GM15510 (cell line): ENCODE results near the gene SLC6A1.

Experiments used
- POLR2A ChIP-seq: IDR thresholded peaks from 3 replicates; pipeline ENCODE4 v1.6.1; 2011; ENCODE audit warnings: borderline replicate concordance; ENCODE audit not compliant: insufficient read length; ENCODE audit errors: extremely low read depth

SLC6A1 gene

GRCh38 chr3:10981031-10981430 lies 11.5 kb upstream of the SLC6A1 start:
- TF ChIP-seq POLR2A: no peak

GRCh38 chr3:10981961-10982360 lies 10.6 kb upstream of the SLC6A1 start:
- TF ChIP-seq POLR2A: no peak

- no peak for TF ChIP-seq POLR2A
These were observed 9.8 kb upstream of the SLC6A1 start for GRCh38 chr3:10982782-10983181.

GRCh38 chr3:10983219-10983916 lies 9.2 kb upstream of the SLC6A1 start:
- TF ChIP-seq POLR2A: no peak

- TF ChIP-seq POLR2A: no peak
These were observed 8.1 kb upstream of the SLC6A1 start for GRCh38 chr3:10984371-10984896.

- TF ChIP-seq POLR2A: no peak
These were observed 7.4 kb upstream of the SLC6A1 start for GRCh38 chr3:10985181-10985580.

- TF ChIP-seq POLR2A: no peak
These were observed 6.0 kb upstream of the SLC6A1 start for GRCh38 chr3:10986592-10986991.

GRCh38 chr3:10988001-10988665 lies 4.4 kb upstream of the SLC6A1 start:
- TF ChIP-seq POLR2A: no peak

GRCh38 chr3:10988991-10989484 lies 3.5 kb upstream of the SLC6A1 start:
- no peak for TF ChIP-seq POLR2A

GRCh38 chr3:10992943-10993728 lies 588 bp downstream of the SLC6A1 start:
- no peak for TF ChIP-seq POLR2A

GRCh38 chr3:10993729-10994065 lies 1.1 kb downstream of the SLC6A1 start:
- TF ChIP-seq POLR2A: no peak

GRCh38 chr3:10994306-10994705 lies 1.8 kb downstream of the SLC6A1 start:
- TF ChIP-seq POLR2A: no peak

GRCh38 chr3:10995871-10996270 lies 3.3 kb downstream of the SLC6A1 start:
- no peak for TF ChIP-seq POLR2A

GRCh38 chr3:10996345-10997013 lies 3.9 kb downstream of the SLC6A1 start:
- TF ChIP-seq POLR2A: no peak

- no peak for TF ChIP-seq POLR2A
These were observed 4.6 kb downstream of the SLC6A1 start for GRCh38 chr3:10997196-10997595.

GRCh38 chr3:10998542-10998941 lies 6.0 kb downstream of the SLC6A1 start:
- no peak for TF ChIP-seq POLR2A
